ENCODE results near the gene CDCA8. TPM values are rescaled to one million over a fixed set of nuclear protein-coding genes. Genes with fewer than 3 reads are reported as not detected.
A peak's percentile ranks its signal among the peaks of the same experiment; 100 is the strongest.

The CDCA8 gene
- total RNA-seq, 1 experiment from 2014 or later = 48.5 TPM

GRCh38 chr1:37720231-37721130 lies 28.2 kb downstream of the CDCA8 start:
- Histone ChIP-seq H2AK5ac (ENCODE audit: insufficient read length, low read length) (no peak overlapping the region), H3K27ac (ENCODE audit: insufficient read length, low read depth, low read length) (no peak overlapping the region), H3K23ac (ENCODE audit: insufficient read length, low read depth, low read length) (no peak overlapping the region), H3K4me1 (ENCODE audit: insufficient read depth, low read length) (no peaks in the 10 kb centered on the region), H4K91ac (ENCODE audit: insufficient read length, low read depth, low read length) (no peak overlapping the region), H2BK120ac (ENCODE audit: low read depth, low read length, poor library complexity, severe bottlenecking) (no peak overlapping the region), H3K79me1 (ENCODE audit: insufficient read depth, low read depth, low read length, poor library complexity, severe bottlenecking) (no peaks in the 10 kb centered on the region), H3K56ac (ENCODE audit: insufficient read length, low read depth, low read length) (no peak overlapping the region), H3K18ac (ENCODE audit: insufficient read length, low read depth, low read length) (no peak overlapping the region), H3K4ac (ENCODE audit: low read depth, low read length) (no peak overlapping the region), H4K5ac (ENCODE audit: insufficient read length, low read depth, low read length) (no peak overlapping the region), H3K27me3 (ENCODE audit: insufficient read depth, low read length) (no peaks in the 10 kb centered on the region), H2BK20ac (ENCODE audit: low read depth, low read length, poor library complexity, severe bottlenecking) (no peak overlapping the region), H3K4me2 (ENCODE audit: insufficient read depth, insufficient read length, low read length) (no peak overlapping the region), H2BK12ac (ENCODE audit: insufficient read length, low read depth, low read length) (no peak overlapping the region), H4K8ac (replicated peaks; ENCODE audit: insufficient read length, low read depth, low read length) (no peak overlapping the region), H3K23me2 (ENCODE audit: insufficient read length, low read depth, low read length, poor library complexity, severe bottlenecking) (no peaks in the 10 kb centered on the region), H3T11ph (ENCODE audit: low read length) (no peak overlapping the region), H3K9me3 (ENCODE audit: control insufficient read depth, low read depth, low read length) (no peaks in the 10 kb centered on the region), H3K14ac (ENCODE audit: insufficient read depth, low read length) (no peak overlapping the region), H3K79me2 (ENCODE audit: insufficient read depth, low read length) (no peaks in the 10 kb centered on the region), H2BK5ac (ENCODE audit: insufficient read length, low read length) (no peak overlapping the region), H3K9ac (ENCODE audit: extremely low read depth, insufficient read length, low read length) (no peak overlapping the region), H2AFZ (ENCODE audit: low read length) (no peak overlapping the region), H4K20me1 (ENCODE audit: control insufficient read depth, insufficient read depth, insufficient read length) (no peaks in the 10 kb centered on the region), H2BK15ac (ENCODE audit: low read depth, low read length) (no peak overlapping the region)
- no peak for TF ChIP-seq CTCF (conservative IDR thresholded peaks at IDR 0.05)
- no peaks in the 10 kb centered on the region for H3K9me3 Mint-ChIP-seq
- H3K27ac Mint-ChIP-seq = peak overlapping the region in 1 of 3 experiments; percentile 44; a peak in 2 of 7 replicates
- peaks cover 9 to 14% of the 10 kb centered on the region in 2 experiments; a peak in 3 of 4 replicates for H3K4me1 Mint-ChIP-seq
- no CpG with 5 or more reads among the region's 22 CpGs for WGBS (ENCODE audit: extremely low coverage, insufficient read length, low lambda C conversion rate)
- H3K27me3 Mint-ChIP-seq (ENCODE audit: low read depth) = peaks cover 6% of the 10 kb centered on the region
- H3K36me3 Mint-ChIP-seq (ENCODE audit: insufficient read depth in 1 of 3, low read depth in 3 of 3) = no peaks in the 10 kb centered on the region
- no peak for DNase-seq
- H3K4me3 Mint-ChIP-seq = no peak overlapping the region
